Measurements from ENCODE around the gene RAF1.

The RAF1 gene

DNA sequence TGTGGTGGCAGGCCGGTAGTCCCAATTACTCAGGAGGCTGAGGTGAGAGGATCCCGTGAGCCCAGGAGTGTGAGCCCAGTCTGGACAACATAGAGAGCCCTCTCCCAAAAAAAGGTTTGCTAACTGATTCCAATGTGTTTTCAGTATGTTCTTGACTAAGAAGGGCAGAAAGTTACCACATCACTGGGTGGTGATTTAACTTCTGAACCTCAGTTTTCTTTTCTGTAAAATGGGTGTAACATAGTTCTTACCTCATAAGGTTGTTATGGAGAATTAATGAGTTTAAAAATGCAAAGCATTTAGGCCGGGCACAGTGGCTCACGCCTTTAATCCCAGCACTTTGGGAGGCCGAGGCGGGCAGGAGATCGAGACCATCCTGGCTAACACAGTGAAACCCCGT lies 28.5 kb upstream of the RAF1 start:
- TF ChIP-seq, protein P1, sequence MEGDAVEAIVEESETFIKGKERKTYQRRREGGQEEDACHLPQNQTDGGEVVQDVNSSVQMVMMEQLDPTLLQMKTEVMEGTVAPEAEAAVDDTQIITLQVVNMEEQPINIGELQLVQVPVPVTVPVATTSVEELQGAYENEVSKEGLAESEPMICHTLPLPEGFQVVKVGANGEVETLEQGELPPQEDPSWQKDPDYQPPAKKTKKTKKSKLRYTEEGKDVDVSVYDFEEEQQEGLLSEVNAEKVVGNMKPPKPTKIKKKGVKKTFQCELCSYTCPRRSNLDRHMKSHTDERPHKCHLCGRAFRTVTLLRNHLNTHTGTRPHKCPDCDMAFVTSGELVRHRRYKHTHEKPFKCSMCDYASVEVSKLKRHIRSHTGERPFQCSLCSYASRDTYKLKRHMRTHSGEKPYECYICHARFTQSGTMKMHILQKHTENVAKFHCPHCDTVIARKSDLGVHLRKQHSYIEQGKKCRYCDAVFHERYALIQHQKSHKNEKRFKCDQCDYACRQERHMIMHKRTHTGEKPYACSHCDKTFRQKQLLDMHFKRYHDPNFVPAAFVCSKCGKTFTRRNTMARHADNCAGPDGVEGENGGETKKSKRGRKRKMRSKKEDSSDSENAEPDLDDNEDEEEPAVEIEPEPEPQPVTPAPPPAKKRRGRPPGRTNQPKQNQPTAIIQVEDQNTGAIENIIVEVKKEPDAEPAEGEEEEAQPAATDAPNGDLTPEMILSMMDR (IDR thresholded peaks at IDR 0.05; ENCODE audit: control insufficient read depth, extremely low read depth, insufficient read depth) = no peak
- no peak overlapping the region for H3K4me3 ChIP-seq (ENCODE audit: low read depth, low read length)
- DNase-seq (ENCODE audit: low read depth) = no peak

DNA sequence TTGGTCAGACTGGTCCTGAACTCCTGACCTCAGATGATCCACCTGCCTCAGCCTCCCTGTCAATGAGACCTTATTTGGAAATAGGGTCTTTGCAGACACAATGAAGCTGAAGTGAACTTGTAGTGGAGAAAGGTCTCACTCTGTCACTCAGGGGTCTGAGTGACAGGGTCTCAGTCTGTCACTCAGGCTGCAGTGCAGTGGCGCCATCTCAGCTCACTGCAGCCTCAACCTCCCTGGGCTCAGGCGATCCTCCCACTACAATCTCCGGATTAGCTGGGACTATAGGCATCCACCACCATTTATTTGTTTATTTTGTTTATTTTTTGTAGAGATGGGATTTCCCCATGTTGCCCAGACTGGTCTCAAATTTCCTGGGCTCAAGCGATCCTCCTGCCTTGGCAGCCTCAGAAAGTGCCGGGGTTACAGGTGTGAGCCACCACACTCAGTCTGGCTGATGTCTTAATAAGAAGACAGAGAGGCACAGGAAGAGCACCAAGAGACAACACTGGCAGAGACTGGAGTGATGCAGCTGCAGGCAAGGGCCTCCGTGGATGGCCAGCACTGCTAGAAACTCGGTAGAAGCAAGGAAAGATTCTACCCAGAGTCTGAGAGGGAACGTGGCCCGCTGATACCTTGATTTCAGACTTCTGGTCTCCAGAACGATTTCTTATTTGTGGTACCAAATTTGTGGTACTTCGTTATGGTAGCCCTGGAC lies 26.2 kb upstream of the RAF1 start:
- no peak overlapping the region for H3K4me3 ChIP-seq (ENCODE audit: low read depth, low read length)
- no peak for DNase-seq (ENCODE audit: low read depth)
- TF ChIP-seq, protein P1 (IDR thresholded peaks at IDR 0.05; ENCODE audit: control insufficient read depth, extremely low read depth, insufficient read depth) = no peak

DNA sequence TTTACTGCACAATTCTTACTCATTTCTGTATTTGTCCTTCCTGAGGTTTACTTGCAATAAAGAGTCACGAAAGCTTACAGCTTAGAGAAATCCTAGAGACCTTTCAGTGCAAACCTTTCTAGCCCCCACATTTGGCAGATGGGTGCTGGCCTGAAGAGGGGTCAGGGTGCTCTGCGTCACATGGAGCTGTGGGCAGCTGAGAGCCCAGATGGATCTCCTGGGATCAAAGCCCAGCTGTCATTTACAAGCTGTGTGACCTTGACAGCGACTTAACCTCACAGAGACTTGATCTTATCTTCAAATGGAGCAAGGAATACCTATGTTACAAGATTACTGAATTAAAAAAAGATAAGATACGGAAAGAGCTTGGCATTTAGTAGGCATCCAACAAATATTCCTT lies 24.0 kb upstream of the RAF1 start:
- DNase-seq (ENCODE audit: low read depth) = no peak
- H3K4me3 ChIP-seq (ENCODE audit: low read depth, low read length) = no peak overlapping the region
- TF ChIP-seq, protein P1 (IDR thresholded peaks at IDR 0.05; ENCODE audit: control insufficient read depth, extremely low read depth, insufficient read depth) = no peak

DNA sequence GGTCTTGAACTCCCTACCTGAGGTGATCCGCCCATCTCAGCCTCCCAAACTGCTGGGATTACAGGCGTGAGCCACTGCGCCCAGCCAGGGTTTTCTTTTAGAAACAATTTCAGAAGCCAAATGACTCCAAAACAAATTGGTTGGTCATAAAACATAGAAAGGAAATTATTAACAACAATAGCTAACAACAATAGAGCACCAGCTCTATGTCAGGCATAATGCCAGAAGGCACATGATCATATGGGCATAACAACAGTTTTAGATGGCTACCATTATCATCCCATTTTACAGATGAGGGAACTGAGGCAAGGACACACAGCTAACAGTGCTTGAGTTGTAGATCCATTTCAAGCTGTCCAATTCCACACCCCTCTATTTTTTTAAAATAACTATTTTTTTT lies 22.2 kb upstream of the RAF1 start:
- no peak for DNase-seq (ENCODE audit: low read depth)
- H3K4me3 ChIP-seq (ENCODE audit: low read depth, low read length) = no peak overlapping the region
- TF ChIP-seq, protein P1 (IDR thresholded peaks at IDR 0.05; ENCODE audit: control insufficient read depth, extremely low read depth, insufficient read depth) = no peak

DNA sequence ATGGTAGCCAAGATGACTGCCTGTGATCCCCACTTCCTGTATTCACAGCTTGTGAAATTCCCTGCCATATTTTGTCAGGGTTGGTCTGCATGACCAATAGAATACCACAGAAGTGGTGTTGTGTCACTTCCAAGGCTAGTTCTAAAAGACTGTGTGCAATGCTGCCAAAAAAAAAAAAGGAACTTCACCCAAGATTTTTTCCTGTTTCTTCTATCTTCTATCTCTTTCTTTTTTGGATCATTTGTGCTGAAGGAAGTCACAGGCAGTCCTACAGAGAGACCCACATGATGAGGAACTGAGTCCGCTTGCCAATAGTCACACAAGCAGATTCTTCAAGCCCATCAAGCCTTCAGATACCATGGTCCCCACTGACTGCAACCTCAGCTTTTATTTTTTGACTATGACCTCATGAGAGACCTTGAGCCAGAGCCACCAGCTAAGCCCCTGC lies 18.1 kb upstream of the RAF1 start:
- no peak overlapping the region for H3K4me3 ChIP-seq (ENCODE audit: low read depth, low read length)
- DNase-seq (ENCODE audit: low read depth) = no peak
- TF ChIP-seq, protein P1 (IDR thresholded peaks at IDR 0.05; ENCODE audit: control insufficient read depth, extremely low read depth, insufficient read depth) = no peak

DNA sequence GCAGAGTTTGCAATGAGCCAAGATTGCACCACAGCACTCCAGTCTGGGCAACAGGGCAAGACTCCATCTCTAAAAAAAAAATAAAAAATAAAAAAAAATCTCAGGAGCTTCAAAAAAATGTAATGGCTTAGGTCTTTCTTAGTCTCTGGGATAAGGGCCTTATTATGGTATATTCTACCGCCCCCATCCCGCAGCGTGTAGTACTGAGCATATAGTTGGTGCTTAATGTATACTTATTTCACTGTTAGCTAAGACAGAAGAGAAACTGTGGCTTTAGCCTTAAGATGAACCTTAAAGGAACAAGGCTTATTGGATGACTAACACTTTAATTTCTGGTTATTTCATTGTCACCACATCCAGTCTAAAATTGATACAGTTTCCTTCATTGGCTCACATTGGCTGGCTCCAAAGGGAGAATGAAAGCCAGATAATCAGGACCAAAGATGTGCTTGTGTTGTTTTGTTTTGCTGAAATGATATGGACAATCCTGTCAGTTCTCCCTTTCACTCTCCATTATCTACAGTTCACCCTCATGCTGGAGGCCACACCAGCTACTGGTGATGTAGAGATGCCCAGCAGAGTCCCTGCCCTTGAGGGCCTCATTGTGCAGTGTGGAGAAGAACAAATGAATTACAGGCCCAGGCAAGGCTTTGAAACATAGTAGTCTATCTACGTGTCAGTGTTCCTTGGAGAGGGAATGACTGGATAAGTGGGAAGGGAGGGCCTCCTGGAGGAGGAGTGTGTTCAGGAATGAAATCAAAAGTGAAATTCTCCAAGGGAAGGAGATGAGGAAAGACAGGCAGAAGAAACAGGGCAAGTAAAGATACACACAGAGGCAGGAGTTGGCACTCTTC lies 17.4 kb upstream of the RAF1 start:
- no peak overlapping the region for H3K4me3 ChIP-seq (ENCODE audit: low read depth, low read length)
- TF ChIP-seq, protein P1 (IDR thresholded peaks at IDR 0.05; ENCODE audit: control insufficient read depth, extremely low read depth, insufficient read depth) = no peak
- DNase-seq (ENCODE audit: low read depth) = no peak
